GM19438 (cell line): Measurements from ENCODE around the gene CMIP.

Experiments
- ATAC-seq: cut with Tn5 transposase; IDR thresholded peaks from one replicate; pipeline ENCODE4 v1.9.1; 2021; ENCODE audit warnings: low read depth; ENCODE audit not compliant: unreplicated experiment

Gene CMIP

DNA sequence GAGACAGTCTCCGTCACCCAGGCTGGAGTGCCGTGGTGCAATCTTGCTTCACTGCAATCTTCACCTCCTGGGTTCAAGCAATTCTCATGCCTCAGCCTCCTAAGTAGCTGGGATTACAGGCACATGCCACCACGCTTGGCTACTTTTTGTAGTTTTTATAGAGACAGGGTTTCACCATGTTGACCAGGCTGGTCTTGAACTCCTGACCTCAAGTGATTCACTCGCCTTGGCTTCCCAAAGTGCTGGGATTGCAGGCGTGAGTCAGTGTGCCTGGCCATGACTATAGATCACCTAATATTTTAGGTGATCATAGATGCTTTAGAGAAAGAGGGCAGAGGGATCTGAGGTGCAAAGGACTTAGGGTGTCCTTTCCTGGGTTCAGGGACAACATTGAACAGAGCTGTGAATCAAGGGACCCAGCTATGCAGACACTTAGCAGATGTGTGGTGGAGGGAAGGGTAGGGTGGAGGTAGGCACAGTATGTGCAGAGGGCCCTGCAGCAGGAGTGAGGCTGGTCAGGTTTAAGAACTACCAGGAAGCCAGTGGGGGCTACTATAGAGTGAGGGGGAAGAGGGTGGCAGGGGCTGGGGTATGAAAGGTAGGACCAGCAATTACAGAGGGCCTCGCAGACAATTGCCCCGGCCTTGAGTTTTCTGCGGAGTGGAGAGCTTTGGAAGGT, 116.5 kb downstream of the CMIP start:
- no peak for ATAC-seq

DNA sequence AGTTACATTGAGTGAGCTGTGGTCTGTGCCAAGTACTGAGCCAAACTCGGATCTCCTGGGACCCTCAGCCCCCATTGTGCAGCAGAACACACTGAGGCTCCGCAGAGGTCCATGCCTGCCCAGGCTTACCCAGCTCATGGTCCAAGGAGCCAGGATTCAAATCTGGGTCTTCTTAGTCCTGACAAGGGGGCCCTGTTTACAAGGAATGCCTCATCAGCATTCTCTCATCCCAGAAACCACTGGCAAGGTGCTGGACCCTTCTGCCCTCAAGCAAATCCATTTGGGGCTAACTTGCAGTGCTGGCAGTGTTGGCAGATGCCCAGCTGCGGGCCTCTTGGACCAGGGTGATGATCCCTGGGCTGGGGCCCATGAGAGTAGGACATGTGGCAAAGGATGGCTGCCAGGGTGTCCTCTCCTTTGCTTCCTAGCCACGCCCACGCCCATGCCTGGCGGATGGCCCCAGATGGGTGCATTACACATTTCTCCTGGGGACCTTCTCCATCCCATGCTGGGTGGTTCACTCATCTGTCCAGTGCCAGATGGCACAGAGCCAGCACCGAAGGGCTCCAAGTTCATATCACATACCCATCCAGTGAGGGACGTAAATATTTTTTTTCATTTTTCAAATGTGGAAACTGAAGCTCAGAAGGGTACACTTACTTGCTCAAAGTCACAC, 117.7 kb downstream of the CMIP start:
- no peak for ATAC-seq

DNA sequence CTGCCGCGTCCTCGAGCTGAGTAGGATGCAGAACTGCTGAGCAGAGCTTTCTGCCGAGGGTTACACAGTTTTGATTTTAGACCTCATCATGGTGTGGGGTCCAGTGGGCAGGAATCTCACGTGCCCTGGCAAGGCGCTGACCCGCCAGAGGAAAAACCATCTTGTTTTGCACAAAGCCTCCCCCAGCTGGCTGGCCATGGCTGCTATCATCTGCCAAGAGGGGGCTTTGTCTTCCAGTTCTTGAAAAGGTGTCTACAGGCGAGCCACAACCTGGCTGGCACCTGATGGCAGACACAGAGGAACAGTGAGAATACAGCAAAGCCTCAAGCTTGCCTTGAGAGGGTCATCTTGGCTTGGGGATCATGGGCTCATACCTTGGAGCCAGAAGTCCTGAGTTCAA, 118.3 kb downstream of the CMIP start:
- ATAC-seq, result no peak

DNA sequence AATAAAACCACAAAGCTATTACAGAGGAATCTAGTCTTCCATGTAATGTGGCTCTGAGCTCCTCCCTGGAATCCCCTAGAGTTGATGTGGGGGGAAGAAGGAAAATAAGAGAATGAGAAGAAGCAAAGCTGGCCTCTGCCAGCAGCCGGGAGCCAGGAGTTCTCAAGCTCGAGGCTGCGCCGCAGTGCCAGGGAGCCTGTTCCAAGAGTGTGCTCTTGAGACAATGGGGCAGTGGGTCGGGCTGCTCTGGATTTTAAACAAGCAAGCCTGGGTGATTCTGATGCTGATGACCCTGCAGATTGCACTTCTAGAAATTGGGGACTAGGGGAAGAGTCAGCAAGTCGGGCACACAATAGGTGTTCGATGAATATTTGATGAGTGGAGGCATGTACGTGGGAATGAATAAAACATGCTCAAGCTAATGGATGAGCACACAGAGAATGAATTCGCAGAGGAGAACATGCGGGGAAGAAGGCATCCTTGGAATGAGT, 119.9 kb downstream of the CMIP start:
- ATAC-seq, result no peak

DNA sequence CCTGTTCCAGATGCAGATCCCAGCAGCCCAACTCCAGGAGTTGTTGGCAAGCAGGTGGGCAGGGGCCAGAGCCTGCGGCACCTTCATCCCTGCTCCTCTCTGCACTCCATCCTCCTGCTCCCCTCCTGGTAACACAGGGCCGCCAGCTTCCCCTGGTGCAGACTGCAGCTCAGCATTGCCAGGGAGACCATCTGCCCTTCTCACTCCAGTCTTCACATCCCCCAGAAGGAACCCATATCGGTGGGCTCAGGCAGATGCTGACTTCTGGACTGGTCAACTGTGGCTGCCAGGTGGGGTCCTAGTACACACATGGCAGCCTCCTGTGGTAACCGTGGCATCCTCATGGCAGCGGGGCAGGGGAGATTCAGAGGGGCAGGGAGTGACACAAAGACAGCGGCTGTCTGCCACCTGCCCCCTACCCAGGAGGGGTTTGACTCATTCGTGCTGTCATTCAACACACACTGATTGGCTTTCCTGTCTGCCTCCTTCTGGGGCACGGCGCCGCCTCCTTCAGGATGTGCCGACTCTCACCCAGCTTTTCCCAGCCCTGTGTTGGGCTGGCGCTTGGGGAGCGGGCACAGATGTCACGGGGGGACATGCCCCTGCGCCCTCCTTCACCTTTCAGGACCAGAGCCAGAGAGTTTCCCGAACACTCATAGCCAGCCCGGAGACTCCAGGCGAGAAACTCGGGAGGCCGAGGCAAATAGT, 120.9 kb downstream of the CMIP start:
- no peak for ATAC-seq

GRCh38 chr16:81566086-81567007, 121.7 kb downstream of the CMIP start:
- no peak for ATAC-seq

- no peak for ATAC-seq
Observed at GRCh38 chr16:81567087-81567486, 122.5 kb downstream of the CMIP start.

- no peak for ATAC-seq
Observed at GRCh38 chr16:81567987-81568748, 123.6 kb downstream of the CMIP start.

DNA sequence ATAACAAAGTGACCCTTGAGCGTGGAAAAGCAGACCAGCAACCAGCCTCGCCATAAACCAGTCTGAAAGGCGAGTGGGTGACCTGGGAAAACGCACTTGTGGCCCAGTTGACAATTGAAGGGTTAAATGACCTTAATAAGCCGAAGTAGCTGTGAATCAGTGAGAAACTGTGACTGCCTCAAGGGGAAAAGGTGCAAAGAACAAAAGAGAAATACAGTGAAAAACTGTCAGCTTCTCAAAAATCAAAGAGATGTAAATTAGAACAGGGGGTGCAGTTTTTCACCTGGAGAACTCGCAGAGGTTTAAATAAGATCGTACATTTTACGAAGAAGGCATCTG, 124.1 kb downstream of the CMIP start:
- no peak for ATAC-seq

DNA sequence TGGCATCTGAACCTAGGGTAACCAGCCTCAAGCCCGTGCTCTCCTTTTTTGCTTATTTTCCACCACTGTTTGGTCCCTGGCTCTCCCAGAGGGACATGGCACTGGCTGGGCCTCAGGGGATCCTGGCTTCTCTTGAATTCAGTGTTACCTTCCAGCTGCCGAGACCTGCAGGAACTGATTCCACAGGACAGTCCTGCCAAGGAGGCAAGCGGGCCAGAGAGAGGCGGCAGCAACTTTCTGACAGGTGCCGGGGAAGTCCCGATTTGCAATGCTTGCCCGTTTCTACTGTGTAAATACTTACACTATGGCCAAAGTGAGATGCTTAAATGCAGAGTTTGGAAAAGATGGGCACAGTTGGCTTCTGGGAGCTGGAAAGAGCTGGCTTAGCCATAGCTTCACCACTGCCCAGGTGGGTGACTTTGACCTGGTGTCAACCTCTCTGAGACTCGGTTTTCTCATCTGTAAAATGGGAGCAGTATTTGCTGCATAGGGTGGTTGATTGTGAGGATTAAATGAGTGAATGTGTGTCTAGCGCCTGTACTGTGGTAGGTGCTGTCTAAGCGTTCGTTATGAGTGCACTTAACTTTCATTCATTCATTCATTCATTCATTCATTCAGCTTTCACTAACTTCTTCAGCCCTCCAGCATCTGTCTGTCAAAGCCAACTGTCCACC, 124.9 kb downstream of the CMIP start:
- ATAC-seq, result no peak

- ATAC-seq, result no peak
Observed at GRCh38 chr16:81570151-81570846, 125.7 kb downstream of the CMIP start.

GRCh38 chr16:81571175-81571574, 126.6 kb downstream of the CMIP start:
- ATAC-seq, result no peak

DNA sequence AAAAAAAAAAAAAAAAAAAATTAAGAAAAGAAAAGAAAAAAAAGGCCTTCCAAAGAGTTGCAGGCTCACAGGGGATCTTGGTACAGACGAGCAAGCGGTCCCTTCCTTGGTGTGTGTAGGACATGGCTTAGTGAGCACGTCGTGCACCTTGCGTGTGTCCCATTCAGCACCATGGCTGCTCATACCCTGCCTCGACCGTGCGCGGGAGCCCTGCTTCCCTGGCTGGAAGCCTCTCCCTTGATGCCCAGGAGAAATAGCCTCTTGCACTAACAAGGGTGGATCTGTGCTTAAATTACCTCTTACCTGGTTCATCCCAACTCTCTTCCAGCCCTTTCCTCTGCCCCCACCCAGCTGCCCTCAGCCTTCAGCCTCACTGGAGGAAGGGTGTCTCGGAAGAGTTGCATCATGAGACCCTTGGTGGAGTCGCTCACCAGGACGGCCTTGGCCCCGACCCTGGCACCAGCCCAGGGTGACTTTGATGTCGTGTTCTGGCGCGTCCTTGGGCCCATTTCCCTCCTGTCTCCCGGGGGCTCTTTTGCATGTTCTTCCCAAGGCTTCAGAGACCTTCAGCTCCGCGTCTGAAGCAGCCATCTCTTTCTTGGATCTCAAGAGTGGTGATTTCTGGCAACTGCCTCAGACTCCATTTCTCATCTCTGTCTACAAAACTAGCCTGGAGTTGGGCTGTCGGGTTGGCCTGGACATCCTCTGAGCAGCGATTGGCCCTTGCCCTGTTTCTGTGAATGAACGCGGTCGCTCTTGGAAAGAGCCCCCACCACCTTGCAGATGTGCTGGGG, 127.2 kb downstream of the CMIP start:
- no peak for ATAC-seq

DNA sequence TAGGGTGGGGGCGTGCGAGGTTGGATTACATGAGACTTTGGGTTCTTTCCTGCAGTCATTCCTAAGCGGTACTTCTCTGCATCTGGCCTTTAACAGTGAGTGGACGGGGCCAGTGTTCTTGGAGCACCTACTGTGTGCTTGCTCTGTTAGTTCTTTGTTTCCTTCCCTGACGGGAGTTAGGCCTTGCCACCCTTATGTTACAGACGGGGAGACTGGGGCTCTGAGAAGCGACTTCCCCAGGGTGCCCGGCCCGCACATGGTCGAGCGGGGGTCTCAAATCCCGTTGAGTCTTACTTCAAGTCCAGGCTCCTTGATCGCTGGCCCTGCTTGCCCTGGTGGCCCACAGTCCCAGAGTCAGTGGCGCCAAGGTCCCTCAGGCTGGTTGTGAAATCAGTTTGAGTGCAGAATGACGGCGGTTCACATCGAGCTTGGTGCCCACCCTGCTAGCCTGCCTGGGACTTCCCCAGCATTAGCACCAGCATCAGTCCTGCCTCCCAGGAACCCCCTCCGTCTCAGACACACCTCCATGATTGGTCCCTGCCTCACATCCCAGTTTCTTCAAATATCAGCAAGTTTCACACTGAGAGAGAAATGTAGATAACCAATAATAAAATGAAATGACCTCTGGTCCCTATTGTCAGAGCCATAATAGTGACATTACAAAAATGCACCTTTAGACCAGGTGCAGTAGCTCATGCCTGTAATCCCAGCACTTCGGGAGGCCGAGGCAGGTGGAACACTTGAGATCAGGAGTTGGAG, 128.0 kb downstream of the CMIP start:
- no peak for ATAC-seq

- no peak for ATAC-seq
Observed at GRCh38 chr16:81573533-81574020, 129.0 kb downstream of the CMIP start.

DNA sequence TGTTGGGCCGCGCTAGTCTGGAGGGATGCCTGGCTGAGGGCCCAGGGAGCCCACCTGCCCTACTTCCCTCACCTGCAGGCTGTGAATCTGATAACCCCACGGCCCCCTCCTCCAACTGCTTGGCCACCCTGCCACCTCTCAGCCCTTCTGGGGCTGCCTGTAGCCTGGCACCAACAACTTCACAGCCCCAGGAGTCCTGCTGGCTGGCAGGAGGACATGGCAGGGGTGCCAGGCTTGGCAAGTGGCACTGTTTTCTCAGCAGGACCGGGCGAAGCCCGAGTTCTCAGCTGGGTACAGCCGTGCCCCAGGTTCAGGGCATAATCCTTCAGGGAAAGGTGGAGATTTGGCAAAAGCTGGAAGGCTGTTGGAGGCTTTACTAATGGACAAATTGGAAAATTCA, 129.6 kb downstream of the CMIP start:
- no peak for ATAC-seq

DNA sequence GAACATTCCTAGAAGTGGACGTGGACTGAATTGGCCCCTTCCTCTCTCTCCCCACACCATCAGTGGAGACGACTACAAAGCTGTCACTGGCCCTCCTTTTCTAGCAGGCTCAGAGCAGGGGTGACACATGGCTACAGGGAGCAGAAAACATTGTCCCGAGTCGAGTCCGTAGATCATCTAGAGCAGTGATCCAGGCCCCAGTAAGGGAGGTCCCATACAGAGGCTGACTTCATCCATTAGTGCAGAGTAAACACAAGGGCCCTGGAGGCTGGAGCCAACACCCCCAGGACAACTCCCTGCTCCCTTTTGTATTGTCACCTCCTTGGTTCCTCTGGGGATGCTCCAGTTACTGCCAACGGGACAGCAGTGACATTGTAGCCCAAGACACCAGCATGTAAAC, 130.7 kb downstream of the CMIP start:
- ATAC-seq, result no peak
